ENCODE results near the gene EIF3K.
"Not testable (repeated sequence)": the region's sequence is repeated elsewhere in the genome, so short reads cannot be mapped to it uniquely, and the experiment has no call there.

EIF3K gene

DNA sequence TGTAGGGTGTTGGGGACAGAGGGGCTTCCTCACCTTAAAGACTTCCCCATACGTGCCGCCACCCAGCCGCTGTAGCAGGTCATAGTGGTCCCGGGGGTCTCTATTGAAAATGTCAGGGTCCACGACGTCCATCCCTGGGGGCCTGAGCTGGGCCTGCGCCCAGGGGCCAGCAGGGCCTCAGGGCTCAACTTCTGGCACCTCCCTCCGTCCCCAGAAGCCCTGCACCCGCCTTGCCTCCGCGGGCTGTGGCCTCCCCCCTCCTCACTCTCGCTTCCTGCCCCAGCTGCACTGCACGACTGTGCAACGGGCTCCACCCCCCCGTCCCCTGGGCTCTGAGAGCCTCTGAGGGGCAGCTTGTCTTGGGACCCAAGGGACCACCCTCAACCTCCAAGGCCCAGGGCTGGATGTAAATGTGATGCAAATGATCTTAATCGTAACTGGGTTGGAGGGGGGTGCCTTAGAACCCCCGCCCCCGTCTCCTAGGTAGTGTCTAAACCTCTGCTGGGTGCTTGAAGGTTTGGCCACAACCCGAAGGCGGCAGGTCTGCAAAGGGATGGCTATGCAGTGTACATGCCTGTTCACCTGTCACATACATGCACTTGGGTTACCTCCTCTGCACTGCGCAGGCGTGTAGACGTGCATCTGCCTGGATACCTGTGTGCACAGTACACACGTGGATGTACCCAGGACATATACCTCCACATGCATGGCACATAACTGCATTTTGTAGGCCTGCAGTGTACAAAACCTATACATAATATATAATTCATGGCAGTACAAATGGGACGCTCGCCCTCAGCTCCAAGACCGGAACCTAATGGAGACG is 1.0 kb upstream of the EIF3K start, which contains the start of gene MAP4K1:
MAP4K1 (minus strand) TSS at position 190 of the 826 bp plus-strand sequence; CDS start at position 132, 58 bp downstream.
- Histone ChIP-seq H3K27me3 (ENCODE audit: control insufficient read depth, insufficient read depth, low read length) (no peaks in the 10 kb centered on the region), H3K4me3 (ENCODE audit: low read length) (peak within 1 kb of the TSS; percentile 28; the same call in 1 of the 2 replicates), H3K9me3 (ENCODE audit: control insufficient read depth, insufficient read depth, low read length) (no peaks in the 10 kb centered on the region), H3K27ac (ENCODE audit: low read length) (no peak within 1 kb of the TSS), H3K4me1 (ENCODE audit: control insufficient read depth, insufficient read depth, low read length) (peaks cover 5% of the 10 kb centered on the region), H3K36me3 (ENCODE audit: control insufficient read depth, insufficient read depth, low read length) (peaks cover 3% of the 10 kb centered on the region; the same call in 1 of the 2 replicates)
- no peak for DNase-seq (ENCODE audit: low read depth, low spot score)
- WGBS (ENCODE audit: insufficient coverage, insufficient read length) = no CpG with 5 or more reads among the region's 28 CpGs

DNA sequence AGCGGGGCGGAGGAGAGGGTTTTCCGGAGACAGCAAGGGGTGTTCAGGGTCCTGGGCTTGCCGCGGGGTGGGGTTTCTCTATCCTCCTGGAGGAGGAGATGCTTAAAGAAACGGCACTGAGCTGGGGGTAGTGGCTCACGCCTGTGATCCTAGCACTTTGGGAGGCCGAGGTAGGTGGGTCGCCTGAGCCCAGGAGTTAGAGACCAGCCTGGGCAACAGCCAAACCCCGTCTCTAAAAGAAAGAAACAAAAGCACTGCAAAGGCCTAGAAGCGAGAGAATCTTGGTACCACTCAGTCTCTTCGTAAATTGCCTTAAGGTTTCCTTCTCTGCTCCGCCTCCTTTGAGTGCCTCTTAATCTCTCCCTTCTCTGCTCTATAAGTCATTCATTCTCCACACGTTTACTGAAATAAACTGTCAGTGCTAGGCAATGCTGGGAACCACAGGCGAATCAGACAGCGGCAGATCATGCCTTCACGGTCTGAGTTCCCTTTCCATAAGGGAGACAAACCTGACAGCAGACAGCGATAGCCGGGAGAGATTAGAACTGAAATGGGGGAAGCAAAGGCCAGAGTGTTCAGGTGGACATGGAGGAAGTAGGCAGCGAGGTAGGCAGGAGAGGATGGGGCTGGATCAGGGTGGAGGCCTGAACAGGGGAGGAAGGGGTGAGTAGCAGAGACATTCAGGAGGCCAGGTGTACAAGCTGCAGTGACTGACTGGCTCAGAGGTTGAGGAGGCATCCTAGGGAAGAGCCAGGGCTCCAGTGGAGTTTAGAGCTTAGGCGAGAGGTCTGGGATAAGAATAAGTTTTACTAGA is 580 bp downstream of the EIF3K start:
- no peaks in the 10 kb centered on the region for H3K27me3 ChIP-seq (ENCODE audit: control insufficient read depth, insufficient read depth, low read length)
- peaks cover 10% of the 10 kb centered on the region for H3K36me3 ChIP-seq (ENCODE audit: control insufficient read depth, insufficient read depth, low read length)
- H3K27ac ChIP-seq (ENCODE audit: low read length) = no peak overlapping the region
- H3K4me3 ChIP-seq (ENCODE audit: low read length) = peak overlapping the region; percentile 77
- no peaks in the 10 kb centered on the region for H3K9me3 ChIP-seq (ENCODE audit: control insufficient read depth, insufficient read depth, low read length)
- WGBS (ENCODE audit: insufficient coverage, insufficient read length) = no CpG with 5 or more reads among the region's 21 CpGs
- no peak for DNase-seq (ENCODE audit: low read depth, low spot score)
- peaks cover 5% of the 10 kb centered on the region for H3K4me1 ChIP-seq (ENCODE audit: control insufficient read depth, insufficient read depth, low read length)

DNA sequence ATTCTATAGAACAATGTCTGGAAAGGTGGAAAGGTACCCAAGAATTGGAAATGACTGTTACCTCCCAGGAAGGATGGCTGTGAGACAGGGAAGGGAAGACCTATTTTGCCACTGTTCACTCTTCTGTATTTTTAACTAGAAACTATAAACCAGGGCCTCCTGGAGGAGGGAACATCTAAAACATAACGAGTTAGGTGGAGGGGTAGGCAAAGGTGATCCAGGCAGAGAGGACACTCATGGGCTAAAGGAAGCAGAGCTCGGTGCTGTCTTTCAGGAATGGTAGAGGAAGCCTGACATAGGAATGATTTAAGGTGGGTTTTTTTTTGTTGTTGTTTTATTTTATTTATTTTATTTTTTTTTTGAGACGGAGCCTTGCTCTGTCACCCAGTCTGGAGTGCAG is 5.8 kb downstream of the EIF3K start:
- Histone ChIP-seq H3K27me3 (ENCODE audit: control insufficient read depth, insufficient read depth, low read length) (no peaks in the 10 kb centered on the region), H3K4me1 (ENCODE audit: control insufficient read depth, insufficient read depth, low read length) (peaks cover under 1% of the 10 kb centered on the region; the same call in 1 of the 2 replicates), H3K9me3 (ENCODE audit: control insufficient read depth, insufficient read depth, low read length) (no peaks in the 10 kb centered on the region), H3K27ac (ENCODE audit: low read length) (no peak overlapping the region), H3K36me3 (ENCODE audit: control insufficient read depth, insufficient read depth, low read length) (peaks cover 24% of the 10 kb centered on the region), H3K4me3 (ENCODE audit: low read length) (no peak overlapping the region)
- no peak for DNase-seq (ENCODE audit: low read depth, low spot score)
- WGBS (ENCODE audit: insufficient coverage, insufficient read length) = no CpG with 5 or more reads among the region's 3 CpGs

DNA sequence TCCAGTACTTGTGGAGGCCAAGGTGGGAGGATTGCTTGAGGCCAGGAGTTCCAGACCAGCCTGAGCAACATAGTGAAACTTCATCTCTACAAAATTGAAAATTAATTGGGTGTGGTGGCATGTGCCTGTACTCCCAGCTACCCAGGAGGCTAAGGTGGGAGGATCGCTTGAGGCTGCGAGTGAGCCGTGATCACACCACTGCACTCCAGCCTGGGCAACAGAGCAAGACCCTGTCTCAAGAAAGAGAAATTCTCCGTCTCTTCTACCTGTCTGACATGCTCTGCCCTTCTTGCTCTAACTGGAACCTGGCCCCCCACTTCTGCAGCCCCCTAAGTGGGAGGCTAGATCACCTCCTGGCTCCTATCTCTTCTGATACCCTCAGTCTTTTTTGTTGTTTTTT is 7.4 kb downstream of the EIF3K start:
- no peaks in the 10 kb centered on the region for H3K9me3 ChIP-seq (ENCODE audit: control insufficient read depth, insufficient read depth, low read length)
- DNase-seq (ENCODE audit: low read depth, low spot score) = no peak
- no CpG with 5 or more reads among the region's 4 CpGs for WGBS (ENCODE audit: insufficient coverage, insufficient read length)
- H3K36me3 ChIP-seq (ENCODE audit: control insufficient read depth, insufficient read depth, low read length) = peaks cover 22% of the 10 kb centered on the region
- H3K27me3 ChIP-seq (ENCODE audit: control insufficient read depth, insufficient read depth, low read length) = no peaks in the 10 kb centered on the region
- H3K27ac ChIP-seq (ENCODE audit: low read length) = no peak overlapping the region
- no peak overlapping the region for H3K4me3 ChIP-seq (ENCODE audit: low read length)
- H3K4me1 ChIP-seq (ENCODE audit: control insufficient read depth, insufficient read depth, low read length) = no peaks in the 10 kb centered on the region

DNA sequence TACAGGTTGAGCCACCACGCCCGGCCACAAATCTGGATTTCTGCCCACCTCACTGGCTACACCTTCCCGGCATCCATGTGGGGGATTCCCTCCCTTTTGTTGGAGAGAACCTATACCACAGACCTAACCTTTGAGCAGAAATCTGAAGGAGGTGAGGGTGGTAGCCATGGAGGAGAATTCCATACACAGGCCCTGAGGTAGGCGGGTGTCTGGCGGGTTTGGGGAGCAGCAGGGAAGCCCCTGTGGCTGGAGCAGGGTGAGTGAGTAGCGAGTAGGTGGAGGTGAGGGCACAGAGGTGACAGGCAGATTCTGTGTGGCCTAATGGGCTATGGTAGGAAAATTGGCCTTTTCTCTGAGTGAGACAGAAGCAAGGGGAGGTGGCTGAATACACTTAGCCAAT is 10.6 kb downstream of the EIF3K start:
- DNase-seq (ENCODE audit: low read depth, low spot score) = no peak
- Histone ChIP-seq H3K36me3 (ENCODE audit: control insufficient read depth, insufficient read depth, low read length) (peaks cover 17% of the 10 kb centered on the region), H3K4me1 (ENCODE audit: control insufficient read depth, insufficient read depth, low read length) (no peaks in the 10 kb centered on the region), H3K9me3 (ENCODE audit: control insufficient read depth, insufficient read depth, low read length) (no peaks in the 10 kb centered on the region), H3K27me3 (ENCODE audit: control insufficient read depth, insufficient read depth, low read length) (no peaks in the 10 kb centered on the region), H3K27ac (ENCODE audit: low read length) (no peak overlapping the region), H3K4me3 (ENCODE audit: low read length) (no peak overlapping the region)
- no CpG with 5 or more reads among the region's 6 CpGs for WGBS (ENCODE audit: insufficient coverage, insufficient read length)

DNA sequence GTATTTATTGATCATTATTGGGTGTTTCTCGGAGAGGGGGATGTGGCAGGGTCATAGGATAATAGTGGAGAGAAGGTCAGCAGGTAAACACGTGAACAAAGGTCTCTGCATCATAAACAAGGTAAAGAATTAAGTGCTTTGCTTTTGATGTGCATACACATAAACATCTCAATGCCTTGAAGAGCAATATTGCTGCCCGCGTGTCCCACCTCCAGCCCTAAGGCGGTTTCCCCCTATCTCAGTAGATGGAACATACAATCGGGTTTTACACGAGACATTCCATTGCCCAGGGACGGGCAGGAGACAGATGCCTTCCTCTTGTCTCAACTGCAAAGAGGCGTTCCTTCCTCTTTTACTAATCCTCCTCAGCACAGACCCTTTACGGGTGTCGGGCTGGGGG is 12.3 kb downstream of the EIF3K start:
- H3K4me3 ChIP-seq (ENCODE audit: low read length); H3K27me3 ChIP-seq (ENCODE audit: control insufficient read depth, insufficient read depth, low read length); H3K27ac ChIP-seq (ENCODE audit: low read length); H3K4me1 ChIP-seq (ENCODE audit: control insufficient read depth, insufficient read depth, low read length); H3K9me3 ChIP-seq (ENCODE audit: control insufficient read depth, insufficient read depth, low read length); DNase-seq (ENCODE audit: low read depth, low spot score): not testable (repeated sequence)
- peaks cover 15% of the 10 kb centered on the region for H3K36me3 ChIP-seq (ENCODE audit: control insufficient read depth, insufficient read depth, low read length)
- WGBS (ENCODE audit: insufficient coverage, insufficient read length) = no CpG with 5 or more reads among the region's 11 CpGs

DNA sequence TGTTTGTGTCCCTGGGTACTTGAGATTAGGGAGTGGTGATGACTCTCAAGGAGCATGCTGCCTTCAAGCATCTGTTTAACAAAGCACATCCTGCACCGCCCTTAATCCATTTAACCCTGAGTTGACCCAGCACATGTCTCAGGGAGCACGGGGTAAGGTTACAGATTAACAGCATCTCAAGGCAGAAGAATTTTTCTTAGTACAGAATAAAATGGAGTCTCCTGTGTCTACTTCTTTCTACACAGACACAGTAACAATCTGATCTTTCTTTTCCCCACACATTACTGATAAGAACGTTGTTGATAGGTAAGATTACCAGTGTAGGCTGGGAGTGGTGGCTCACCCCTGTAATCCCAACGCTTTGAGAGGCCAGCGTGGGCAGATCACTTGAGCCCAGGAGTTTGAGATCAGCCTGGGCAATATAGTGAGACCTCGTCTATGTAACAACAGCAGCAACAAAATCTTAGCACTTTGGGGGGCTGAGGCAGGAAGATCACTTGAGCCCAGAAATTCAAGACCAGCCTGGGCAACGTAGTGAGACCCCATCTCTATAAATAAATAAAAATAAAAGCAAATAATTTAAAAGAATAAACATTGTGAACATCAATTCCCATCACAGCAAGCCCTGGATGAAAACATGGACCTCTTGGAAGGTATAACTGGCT is 13.0 kb downstream of the EIF3K start:
- WGBS (ENCODE audit: insufficient coverage, insufficient read length) = no CpG with 5 or more reads among the region's 7 CpGs
- not testable (repeated sequence) for H3K27me3 ChIP-seq (ENCODE audit: control insufficient read depth, insufficient read depth, low read length); H3K4me3 ChIP-seq (ENCODE audit: low read length); H3K27ac ChIP-seq (ENCODE audit: low read length); H3K4me1 ChIP-seq (ENCODE audit: control insufficient read depth, insufficient read depth, low read length); H3K9me3 ChIP-seq (ENCODE audit: control insufficient read depth, insufficient read depth, low read length); DNase-seq (ENCODE audit: low read depth, low spot score)
- peaks cover 11% of the 10 kb centered on the region for H3K36me3 ChIP-seq (ENCODE audit: control insufficient read depth, insufficient read depth, low read length)

DNA sequence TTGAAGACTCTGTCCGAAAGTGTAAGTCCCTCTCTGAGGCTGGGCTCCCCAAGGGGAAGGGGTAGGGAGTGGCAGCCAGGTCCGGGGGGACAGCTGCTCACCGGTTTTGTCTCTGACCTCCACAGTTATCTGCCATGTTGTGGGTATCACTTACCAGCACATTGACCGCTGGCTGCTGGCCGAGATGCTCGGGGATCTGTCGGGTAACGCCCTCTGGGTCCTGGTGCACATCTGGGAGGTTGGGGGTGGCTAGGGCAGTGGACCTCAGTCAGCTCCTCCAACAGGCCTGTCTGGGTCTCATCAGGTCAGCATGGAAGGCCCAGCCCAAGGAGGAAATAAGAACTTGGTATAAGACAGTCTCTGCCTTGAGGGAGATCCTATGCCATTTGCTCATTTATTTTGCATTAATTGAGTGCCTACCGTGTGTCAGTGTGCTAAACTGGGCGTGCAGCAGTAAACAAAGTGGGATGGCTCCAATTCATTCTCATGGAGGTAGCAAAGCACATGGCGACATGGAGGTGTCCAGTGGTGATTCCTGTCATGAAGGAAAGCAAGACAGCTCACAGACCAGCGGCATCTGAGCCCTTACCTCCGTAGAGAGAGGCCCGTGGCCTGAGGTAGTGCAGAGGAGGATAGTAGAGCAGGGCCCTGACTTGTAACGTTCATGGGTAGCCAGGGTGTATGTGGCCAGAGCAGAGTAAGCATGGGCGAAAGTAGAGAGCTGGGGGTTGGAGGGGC is 13.7 kb downstream of the EIF3K start:
- Histone ChIP-seq H3K4me3 (ENCODE audit: low read length) (no peak overlapping the region), H3K4me1 (ENCODE audit: control insufficient read depth, insufficient read depth, low read length) (no peaks in the 10 kb centered on the region), H3K27ac (ENCODE audit: low read length) (no peak overlapping the region), H3K9me3 (ENCODE audit: control insufficient read depth, insufficient read depth, low read length) (no peaks in the 10 kb centered on the region), H3K36me3 (ENCODE audit: control insufficient read depth, insufficient read depth, low read length) (peaks cover 11% of the 10 kb centered on the region), H3K27me3 (ENCODE audit: control insufficient read depth, insufficient read depth, low read length) (no peaks in the 10 kb centered on the region)
- no peak for DNase-seq (ENCODE audit: low read depth, low spot score)
- WGBS (ENCODE audit: insufficient coverage, insufficient read length) = no CpG with 5 or more reads among the region's 16 CpGs

DNA sequence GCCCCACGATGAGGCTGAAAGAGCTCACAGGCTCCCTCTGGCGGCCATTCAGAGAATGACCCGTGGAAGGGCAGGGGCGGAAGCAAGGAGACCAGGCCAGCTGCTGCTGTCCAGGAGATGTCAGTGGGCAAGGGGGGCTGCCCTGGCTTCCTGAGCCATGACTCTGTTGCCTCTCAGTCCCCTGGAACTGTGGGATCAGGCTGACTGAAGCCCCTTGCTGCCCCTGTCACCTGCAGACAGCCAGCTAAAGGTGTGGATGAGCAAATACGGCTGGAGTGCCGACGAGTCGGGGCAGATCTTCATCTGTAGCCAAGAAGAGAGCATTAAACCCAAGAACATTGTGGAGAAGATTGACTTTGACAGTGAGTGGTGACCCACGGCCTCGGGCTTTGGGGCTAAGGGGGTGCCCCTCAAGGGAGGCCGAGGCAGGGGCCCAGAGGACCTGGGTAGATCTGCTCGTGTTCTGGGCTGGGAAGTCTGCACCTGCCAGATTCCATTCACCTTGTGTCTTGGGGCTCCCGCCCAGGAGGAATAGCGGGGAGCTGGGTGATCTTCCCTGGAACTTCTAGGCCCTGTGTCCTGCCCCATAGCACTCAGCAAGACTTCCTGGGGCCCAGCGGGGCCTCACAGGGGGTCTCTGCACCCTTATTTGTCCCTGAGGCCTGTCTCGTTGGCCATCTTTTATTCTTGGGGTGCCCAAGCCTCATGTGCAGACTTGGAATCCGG is 15.9 kb downstream of the EIF3K start:
- WGBS (ENCODE audit: insufficient coverage, insufficient read length) = no CpG with 5 or more reads among the region's 17 CpGs

More for the DNA sequence above, 15.9 kb downstream of the EIF3K start:
- Histone ChIP-seq H3K9me3 (ENCODE audit: control insufficient read depth, insufficient read depth, low read length) (no peaks in the 10 kb centered on the region), H3K27me3 (ENCODE audit: control insufficient read depth, insufficient read depth, low read length) (no peaks in the 10 kb centered on the region), H3K4me3 (ENCODE audit: low read length) (no peak overlapping the region), H3K4me1 (ENCODE audit: control insufficient read depth, insufficient read depth, low read length) (no peaks in the 10 kb centered on the region), H3K27ac (ENCODE audit: low read length) (no peak overlapping the region), H3K36me3 (ENCODE audit: control insufficient read depth, insufficient read depth, low read length) (peaks cover 8% of the 10 kb centered on the region; the same call in 1 of the 2 replicates)
- peak; percentile 58 for DNase-seq (ENCODE audit: low read depth, low spot score)

Data from iPS DF 6.9 (cell line).